Muscle layer of duodenum (tissue), 2 donors: ENCODE results near the gene CYP2C8.
"Not testable (repeated sequence)": the region's sequence is repeated elsewhere in the genome, so short reads cannot be mapped to it uniquely, and the experiment has no call there.

Experiments used
- H3K27ac ChIP-seq: one replicate; pipeline ENCODE4 v1.7.0; 2013; ENCODE audit warnings: mild to moderate bottlenecking, low read length
- H3K27me3 ChIP-seq: one replicate; pipeline ENCODE4 v1.7.0; 2013; ENCODE audit warnings: low read depth, mild to moderate bottlenecking, control low read depth, low read length
- H3K36me3 ChIP-seq, 2 donors: one replicate each; pipeline ENCODE4 v1.7.0; 2013; ENCODE audit warnings: low read length in 2 of 2, control low read depth in 1 of 2, mild to moderate bottlenecking in 1 of 2; ENCODE audit not compliant: insufficient read depth in 2 of 2, control insufficient read depth in 1 of 2
- H3K4me1 ChIP-seq, 2 donors: one replicate each; pipeline ENCODE4 v1.7.0; 2013; ENCODE audit warnings: low read length in 2 of 2, mild to moderate bottlenecking in 2 of 2, control low read depth in 1 of 2, moderate library complexity in 1 of 2; ENCODE audit not compliant: insufficient read depth in 2 of 2, control insufficient read depth in 1 of 2
- H3K4me3 ChIP-seq, 2 donors: one replicate each; pipeline ENCODE4 v1.7.0; 2013; ENCODE audit warnings: low read length in 2 of 2, low read depth in 1 of 2, mild to moderate bottlenecking in 1 of 2
- H3K9me3 ChIP-seq, 2 donors: one replicate each; pipeline ENCODE4 v1.7.0; 2013; ENCODE audit warnings: low read length in 2 of 2, control low read depth in 1 of 2, mild to moderate bottlenecking in 1 of 2; ENCODE audit not compliant: control insufficient read depth in 1 of 2
- donor health status: healthy.

The CYP2C8 gene

DNA sequence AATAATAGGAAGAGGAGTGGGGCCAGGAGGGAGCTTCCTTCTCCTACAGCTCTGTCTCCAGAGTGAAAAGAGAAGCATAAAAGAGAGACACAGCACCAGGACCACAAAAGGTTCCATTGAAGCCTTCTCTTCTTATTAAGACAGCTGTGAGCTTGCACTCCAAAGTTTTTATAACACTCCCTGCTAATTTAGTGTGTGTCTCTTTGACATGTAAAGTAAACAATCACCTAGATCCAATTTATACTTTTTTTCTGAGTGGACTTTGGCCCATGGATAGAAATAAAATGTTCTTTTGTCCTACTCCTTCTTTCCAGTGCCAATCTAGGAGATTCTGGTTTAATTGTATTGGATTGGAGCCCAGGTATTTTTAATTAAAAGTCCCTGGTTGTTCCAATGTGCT, at the start of gene CYP2C8:
TSS of gene CYP2C8 (minus strand) at position 212 of the 400 bp plus-strand sequence. CDS start at position 117, 95 bp downstream.
- Histone ChIP-seq H3K9me3 (peaks cover 0 to 3% of the 10 kb centered on the region in 2 donors), H3K36me3 (no peaks in the 10 kb centered on the region), H3K27ac (no peak within 1 kb of the TSS), H3K27me3 (no peaks in the 10 kb centered on the region), H3K4me1 (no peaks in the 10 kb centered on the region), H3K4me3 (no peak within 1 kb of the TSS)

DNA sequence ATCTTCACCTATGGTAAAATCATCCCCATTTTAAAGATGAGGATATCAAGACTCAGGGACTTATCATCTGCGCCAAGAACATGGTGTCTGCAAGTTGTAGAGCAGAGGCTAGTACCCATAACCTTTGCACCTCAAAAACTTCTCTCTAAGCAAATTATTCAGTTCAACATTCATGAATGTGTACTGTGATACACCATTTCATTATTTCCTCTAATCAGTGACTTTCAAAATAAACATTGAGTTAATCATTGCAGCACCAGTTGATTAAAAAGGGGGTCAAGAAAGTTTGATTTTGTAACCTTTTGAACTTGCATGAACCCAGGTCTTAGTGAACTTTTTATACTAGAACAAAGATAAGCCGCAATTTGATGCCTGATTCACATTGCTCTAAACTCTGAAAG, 47.6 kb upstream of the CYP2C8 start:
- Histone ChIP-seq H3K4me3 (no peak overlapping the region), H3K27me3 (no peaks in the 10 kb centered on the region), H3K27ac (no peak overlapping the region), H3K4me1 (no peaks in the 10 kb centered on the region), H3K9me3 (peaks cover 0 to 17% of the 10 kb centered on the region in 2 donors), H3K36me3 (no peaks in the 10 kb centered on the region)

DNA sequence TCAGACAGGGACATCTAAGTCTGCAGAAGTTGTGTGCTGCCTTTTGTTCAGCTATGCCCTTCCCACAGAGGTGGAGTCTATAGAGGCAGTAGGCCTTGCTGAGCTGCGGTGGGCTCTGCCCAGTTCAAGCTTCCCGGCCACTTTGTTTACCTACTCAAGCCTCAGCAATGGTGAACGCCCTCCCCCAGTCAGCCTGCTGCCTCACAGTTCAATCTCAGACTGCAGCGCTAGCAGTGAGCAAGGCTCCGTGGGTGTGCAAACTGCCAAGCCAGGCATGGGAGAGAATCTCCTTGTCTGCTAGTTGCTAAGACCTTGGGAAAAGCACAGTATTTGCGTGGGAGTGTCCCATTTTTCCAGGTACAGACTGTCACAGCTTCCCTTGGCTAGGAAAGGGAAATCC, 41.5 kb upstream of the CYP2C8 start:
- H3K27me3 ChIP-seq, H3K4me3 ChIP-seq, H3K9me3 ChIP-seq, H3K27ac ChIP-seq, H3K4me1 ChIP-seq, H3K36me3 ChIP-seq: not testable (repeated sequence)

DNA sequence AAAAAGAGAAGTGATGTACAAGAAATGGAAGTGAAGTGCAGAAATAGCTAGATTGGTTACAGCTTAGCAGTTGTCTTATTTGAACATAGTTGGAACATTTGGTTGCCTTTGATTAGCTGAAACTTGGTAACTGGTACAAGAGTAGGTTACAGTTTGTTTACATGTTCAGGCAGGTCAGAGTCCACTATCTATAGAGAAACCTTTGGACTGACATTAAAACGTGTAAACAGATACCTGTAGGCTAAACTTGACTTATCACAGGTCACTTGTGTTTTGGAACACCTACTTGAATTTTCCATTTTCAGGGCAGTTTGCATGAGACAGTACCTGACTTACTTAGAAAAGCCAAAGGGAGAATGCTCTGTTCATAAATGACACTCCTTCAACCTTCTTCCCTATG, 28.5 kb upstream of the CYP2C8 start:
- no peaks in the 10 kb centered on the region for H3K4me1 ChIP-seq
- H3K27ac ChIP-seq, result no peak overlapping the region
- H3K9me3 ChIP-seq, result no peaks in the 10 kb centered on the region
- H3K27me3 ChIP-seq, result no peaks in the 10 kb centered on the region
- no peak overlapping the region for H3K4me3 ChIP-seq
- H3K36me3 ChIP-seq, result no peaks in the 10 kb centered on the region

DNA sequence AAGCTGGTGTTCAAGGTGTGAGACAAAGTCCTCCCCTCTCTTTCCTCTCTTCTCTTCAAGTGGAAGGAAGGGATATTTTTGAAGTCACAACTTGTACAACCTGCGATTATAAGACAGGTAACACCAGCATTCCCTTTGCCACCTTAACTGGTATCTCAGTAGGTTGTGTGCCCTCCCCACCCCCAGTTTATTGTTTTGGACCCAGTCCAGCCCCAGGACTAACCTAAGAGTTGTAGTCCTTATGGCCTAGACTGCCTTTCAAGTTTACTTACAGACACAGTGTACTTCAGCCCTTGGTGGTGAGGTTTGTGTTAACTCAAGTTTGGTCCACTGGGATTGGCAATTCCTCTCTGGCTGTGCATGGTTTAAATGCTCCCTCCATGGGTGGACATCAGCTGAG, 26.8 kb upstream of the CYP2C8 start:
- no peak overlapping the region for H3K27ac ChIP-seq
- H3K4me1 ChIP-seq, result no peaks in the 10 kb centered on the region
- H3K9me3 ChIP-seq, result no peaks in the 10 kb centered on the region
- H3K36me3 ChIP-seq, result no peaks in the 10 kb centered on the region
- H3K27me3 ChIP-seq, result no peaks in the 10 kb centered on the region
- H3K4me3 ChIP-seq, result no peak overlapping the region

DNA sequence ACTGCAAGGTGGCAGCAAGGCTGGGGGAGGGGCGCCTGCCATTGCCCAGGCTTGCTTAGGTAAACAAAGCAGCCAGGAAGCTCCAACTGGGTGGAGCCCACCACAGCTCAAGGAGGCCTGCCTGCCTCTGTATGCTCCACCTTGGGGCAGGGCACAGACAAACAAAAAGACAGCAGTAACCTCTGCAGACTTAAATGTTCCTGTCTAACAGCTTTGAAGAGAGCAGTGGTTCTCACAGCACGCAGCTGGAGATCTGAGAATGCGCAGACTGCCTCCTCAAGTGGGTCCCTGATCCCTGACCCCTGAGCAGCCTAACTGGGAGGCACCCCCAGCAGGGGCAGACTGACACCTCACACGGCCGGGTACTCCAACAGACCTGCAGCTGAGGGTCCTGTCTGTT, 10.3 kb upstream of the CYP2C8 start:
- H3K9me3 ChIP-seq, H3K4me3 ChIP-seq, H3K27ac ChIP-seq, H3K36me3 ChIP-seq, H3K4me1 ChIP-seq, H3K27me3 ChIP-seq: not testable (repeated sequence)

DNA sequence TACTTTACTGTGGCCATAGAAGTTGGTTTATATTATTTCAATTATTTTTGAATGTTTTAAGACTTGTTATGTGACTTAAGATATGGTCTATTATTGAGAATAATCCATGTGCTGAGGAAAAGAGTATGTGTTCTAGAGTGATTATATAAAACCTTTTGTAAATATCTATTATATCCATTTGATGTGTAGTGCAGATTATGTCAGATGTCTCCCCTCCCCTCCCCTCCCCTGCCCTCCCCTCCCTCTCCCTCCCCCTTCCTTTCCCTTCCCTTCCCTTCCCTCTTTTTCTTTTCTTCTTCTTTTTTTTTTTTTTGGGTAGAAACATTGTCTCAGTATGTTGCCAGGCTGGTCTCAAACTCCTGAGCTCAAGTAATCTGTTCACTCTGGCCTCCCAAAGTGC, 8.3 kb upstream of the CYP2C8 start:
- Histone ChIP-seq H3K36me3 (no peaks in the 10 kb centered on the region), H3K4me3 (no peak overlapping the region), H3K27me3 (no peaks in the 10 kb centered on the region), H3K4me1 (no peaks in the 10 kb centered on the region), H3K9me3 (no peaks in the 10 kb centered on the region), H3K27ac (no peak overlapping the region)

DNA sequence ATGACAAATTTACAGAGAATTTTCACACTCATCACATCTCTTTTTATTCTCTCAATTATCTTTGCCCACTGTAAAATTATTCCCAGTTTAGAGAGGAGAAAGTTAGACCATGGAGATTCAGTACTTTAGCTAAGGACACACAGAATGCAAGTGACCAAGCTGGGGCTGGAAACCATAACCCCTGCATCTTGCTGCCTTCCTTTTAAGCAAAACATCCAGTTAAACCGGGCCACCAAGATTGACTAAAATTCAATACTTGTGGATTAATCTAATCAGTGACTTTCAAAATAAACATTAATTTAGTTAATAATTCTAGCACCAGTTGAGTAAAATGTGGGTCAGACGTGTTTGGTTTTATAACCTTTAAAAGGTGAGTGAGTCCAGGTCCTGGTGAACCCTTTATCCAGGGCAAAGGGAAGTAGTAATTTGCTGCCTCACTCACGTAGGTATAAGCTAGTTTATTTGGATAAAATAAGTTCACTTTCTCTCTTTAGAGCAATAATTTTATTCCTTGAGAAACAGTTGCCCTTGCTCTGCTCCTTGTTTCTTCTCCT, 1.9 kb upstream of the CYP2C8 start:
- no peaks in the 10 kb centered on the region for H3K4me1 ChIP-seq
- H3K27ac ChIP-seq, result no peak overlapping the region
- no peaks in the 10 kb centered on the region for H3K36me3 ChIP-seq
- no peak overlapping the region for H3K4me3 ChIP-seq
- peaks cover 0 to 3% of the 10 kb centered on the region in 2 donors for H3K9me3 ChIP-seq
- H3K27me3 ChIP-seq, result no peaks in the 10 kb centered on the region

DNA sequence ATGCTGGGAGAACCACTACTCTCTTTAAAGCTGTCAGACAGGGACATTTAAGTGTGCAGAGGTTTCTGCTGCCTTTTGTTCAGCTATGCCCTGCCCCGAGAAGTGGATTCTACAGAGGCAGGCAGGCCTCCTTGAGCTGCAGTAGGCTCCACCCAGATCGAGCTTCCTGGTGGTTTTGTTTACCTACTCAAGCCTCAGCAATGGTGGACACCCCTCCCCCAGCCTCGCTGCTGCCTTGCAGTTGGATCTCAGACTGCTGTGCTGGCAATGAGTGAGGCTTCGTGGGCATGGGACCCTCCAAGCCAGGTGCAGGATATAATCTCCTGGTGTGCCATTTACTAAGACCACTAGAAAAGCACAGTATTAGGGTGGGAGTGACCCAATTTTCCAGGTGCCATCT, 5.2 kb downstream of the CYP2C8 start:
- H3K27ac ChIP-seq, H3K4me1 ChIP-seq, H3K36me3 ChIP-seq, H3K27me3 ChIP-seq, H3K9me3 ChIP-seq, H3K4me3 ChIP-seq: not testable (repeated sequence)

DNA sequence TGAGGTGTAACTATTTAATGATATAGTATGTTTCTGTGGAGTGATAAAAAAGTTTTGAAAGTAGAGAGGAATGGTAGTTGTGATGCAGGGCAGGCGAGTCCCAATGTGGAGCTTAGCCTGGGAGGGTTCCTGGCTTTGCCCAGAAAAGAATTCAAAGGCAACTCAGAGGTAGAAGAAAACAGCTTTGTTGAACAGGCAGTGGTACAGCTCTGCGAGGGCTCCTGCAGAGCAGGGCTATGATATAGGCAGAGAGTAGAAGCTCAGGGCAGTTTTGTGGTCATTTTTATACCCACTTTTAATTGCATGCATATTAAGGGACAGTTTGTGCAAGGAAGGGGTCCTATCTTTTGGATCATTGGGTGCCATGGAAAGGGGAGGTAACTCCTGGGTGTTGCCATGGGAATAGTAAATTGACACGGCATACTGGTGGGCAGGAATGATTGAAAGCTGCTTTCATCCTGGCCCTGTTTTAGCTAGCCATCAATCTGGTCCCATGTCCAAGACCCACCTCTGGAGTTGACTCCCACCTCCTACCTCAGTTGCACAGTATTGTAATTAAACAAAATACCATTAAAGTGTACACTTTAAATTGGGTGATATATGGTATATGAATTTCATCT, 12.4 kb downstream of the CYP2C8 start:
- Histone ChIP-seq H3K4me3 (no peak overlapping the region), H3K36me3 (no peaks in the 10 kb centered on the region), H3K9me3 (no peaks in the 10 kb centered on the region), H3K27me3 (no peaks in the 10 kb centered on the region), H3K27ac (no peak overlapping the region), H3K4me1 (no peaks in the 10 kb centered on the region)

DNA sequence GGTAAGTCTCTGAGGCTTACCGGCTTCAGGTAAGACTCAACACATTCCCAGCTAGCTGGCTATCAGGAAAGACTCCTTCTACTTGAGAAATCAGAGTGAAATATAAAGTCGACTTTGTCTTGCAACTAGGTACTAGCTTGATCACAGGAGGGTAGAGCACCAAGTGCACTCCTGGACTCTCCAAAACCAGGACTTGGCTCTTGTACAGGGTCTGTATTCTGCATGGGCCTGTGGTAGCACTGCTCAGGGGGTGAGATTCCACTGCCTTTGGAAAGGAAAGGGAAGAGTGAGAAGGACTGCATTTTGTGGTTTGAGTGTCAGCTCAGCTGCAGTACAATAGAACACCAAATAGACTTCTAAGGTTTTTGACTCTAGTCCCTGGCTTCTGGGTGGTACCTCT, 19.4 kb downstream of the CYP2C8 start:
- Histone ChIP-seq H3K4me1 (no peaks in the 10 kb centered on the region), H3K36me3 (no peaks in the 10 kb centered on the region)

DNA sequence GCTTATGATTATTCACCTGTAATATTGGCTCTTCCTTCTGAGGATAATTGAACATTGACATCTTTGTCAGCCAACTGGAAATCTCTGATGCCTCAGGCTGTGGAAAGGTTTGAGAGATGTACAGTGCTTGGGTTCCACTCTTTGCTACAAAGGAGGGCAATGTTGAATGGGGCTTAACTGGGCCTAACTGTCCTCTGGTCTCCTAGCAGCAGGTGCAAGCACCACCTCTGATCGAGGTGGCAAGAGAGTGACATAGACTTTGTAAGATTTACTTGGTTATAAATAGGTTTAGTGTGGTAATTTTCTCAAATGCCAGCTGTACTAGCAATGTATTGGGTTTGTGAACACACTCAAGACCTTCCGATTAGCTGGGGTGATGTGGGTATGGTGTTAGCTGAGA, 21.1 kb downstream of the CYP2C8 start:
- no peaks in the 10 kb centered on the region for H3K36me3 ChIP-seq
- peaks cover 0 to 5% of the 10 kb centered on the region in 2 donors for H3K9me3 ChIP-seq
- no peaks in the 10 kb centered on the region for H3K4me1 ChIP-seq
- H3K4me3 ChIP-seq, result no peak overlapping the region
- H3K27me3 ChIP-seq, result no peaks in the 10 kb centered on the region
- no peak overlapping the region for H3K27ac ChIP-seq

More for the DNA sequence above, 19.4 kb downstream of the CYP2C8 start:
- Histone ChIP-seq H3K4me3 (no peak overlapping the region), H3K27me3 (no peaks in the 10 kb centered on the region), H3K27ac (no peak overlapping the region), H3K9me3 (peaks cover 0 to 5% of the 10 kb centered on the region in 2 donors)
